ENCODE results near the gene GPC5.

The GPC5 gene

DNA sequence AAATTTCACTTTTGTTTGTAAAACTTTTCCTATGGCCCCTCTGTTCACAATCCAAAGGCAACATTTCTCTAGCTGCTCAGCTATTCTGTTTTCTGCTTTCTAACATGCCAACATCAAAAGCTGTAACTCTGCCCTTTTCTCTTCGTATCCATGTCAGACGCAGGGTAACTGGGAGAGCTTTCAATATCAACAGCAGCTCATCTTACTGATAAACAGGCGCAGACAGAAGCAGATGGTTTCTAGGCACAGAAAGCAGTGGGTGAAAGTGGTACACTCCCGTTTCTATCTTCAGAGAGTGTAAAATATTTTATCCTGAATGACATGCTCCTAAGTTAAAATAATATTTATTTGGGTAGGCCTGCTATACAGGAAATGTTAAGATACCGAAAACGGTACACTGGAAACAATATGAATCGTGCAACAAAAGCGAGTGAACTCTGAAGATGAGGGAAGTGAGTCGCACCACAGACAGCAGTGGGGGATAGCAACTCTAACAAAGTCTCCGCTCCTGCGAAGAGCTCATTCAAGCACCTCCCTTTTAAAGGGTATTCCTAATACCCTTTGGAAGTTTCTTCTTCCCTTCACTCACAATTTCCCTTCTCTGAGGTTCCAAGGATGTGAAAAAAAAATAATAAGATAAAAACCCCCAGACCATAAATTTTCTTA is 798.3 kb downstream of the GPC5 start:
- no peak overlapping the region for H3K9ac ChIP-seq (ENCODE audit: low read length)

GRCh38 chr13:92197669-92198068 is 799.2 kb downstream of the GPC5 start:
- Histone ChIP-seq H3K9me3 (ENCODE audit: control insufficient read depth, low read depth, low read length) (no peaks in the 10 kb centered on the region), H3K27me3 (ENCODE audit: control insufficient read depth, insufficient read depth, low read length) (no peaks in the 10 kb centered on the region), H3K4me1 (ENCODE audit: control insufficient read depth, low read depth, low read length) (no peaks in the 10 kb centered on the region), H3K36me3 (ENCODE audit: control insufficient read depth, low read depth, low read length) (no peaks in the 10 kb centered on the region), H3K4me3 (ENCODE audit: low read length) (no peak overlapping the region), H3K9ac (ENCODE audit: low read length) (no peak overlapping the region), H3K27ac (ENCODE audit: low read length) (no peak overlapping the region)

More for the DNA sequence above, 798.3 kb downstream of the GPC5 start:
- Histone ChIP-seq H3K4me3 (ENCODE audit: low read length) (no peak overlapping the region), H3K4me1 (ENCODE audit: control insufficient read depth, low read depth, low read length) (no peaks in the 10 kb centered on the region), H3K9me3 (ENCODE audit: control insufficient read depth, low read depth, low read length) (no peaks in the 10 kb centered on the region), H3K36me3 (ENCODE audit: control insufficient read depth, low read depth, low read length) (no peaks in the 10 kb centered on the region), H3K27ac (ENCODE audit: low read length) (no peak overlapping the region), H3K27me3 (ENCODE audit: control insufficient read depth, insufficient read depth, low read length) (no peaks in the 10 kb centered on the region)

DNA sequence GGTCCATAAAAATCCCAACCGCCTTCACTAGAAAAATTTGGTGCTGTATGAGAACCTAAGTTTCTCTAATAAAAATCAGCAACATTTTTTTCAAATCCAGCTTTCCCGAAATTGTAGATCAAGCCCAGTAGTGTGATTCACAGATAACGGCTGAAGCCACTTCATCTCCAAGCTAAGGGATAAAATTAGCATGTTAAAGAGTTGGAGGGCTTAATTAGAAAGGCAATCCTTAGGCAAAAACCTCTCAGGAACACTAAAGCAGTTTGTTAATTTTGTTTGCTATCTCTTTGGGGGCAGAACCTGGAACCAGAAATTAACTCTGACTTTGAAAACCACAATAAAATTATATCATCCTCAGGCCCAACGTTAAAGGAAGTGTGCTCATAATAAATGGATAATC is 820.2 kb downstream of the GPC5 start:
- Histone ChIP-seq H3K9me3 (ENCODE audit: control insufficient read depth, low read depth, low read length) (no peaks in the 10 kb centered on the region), H3K4me1 (ENCODE audit: control insufficient read depth, low read depth, low read length) (peaks cover 5% of the 10 kb centered on the region), H3K27me3 (ENCODE audit: control insufficient read depth, insufficient read depth, low read length) (no peaks in the 10 kb centered on the region), H3K9ac (ENCODE audit: low read length) (no peak overlapping the region), H3K36me3 (ENCODE audit: control insufficient read depth, low read depth, low read length) (no peaks in the 10 kb centered on the region), H3K27ac (ENCODE audit: low read length) (no peak overlapping the region), H3K4me3 (ENCODE audit: low read length) (no peak overlapping the region)

DNA sequence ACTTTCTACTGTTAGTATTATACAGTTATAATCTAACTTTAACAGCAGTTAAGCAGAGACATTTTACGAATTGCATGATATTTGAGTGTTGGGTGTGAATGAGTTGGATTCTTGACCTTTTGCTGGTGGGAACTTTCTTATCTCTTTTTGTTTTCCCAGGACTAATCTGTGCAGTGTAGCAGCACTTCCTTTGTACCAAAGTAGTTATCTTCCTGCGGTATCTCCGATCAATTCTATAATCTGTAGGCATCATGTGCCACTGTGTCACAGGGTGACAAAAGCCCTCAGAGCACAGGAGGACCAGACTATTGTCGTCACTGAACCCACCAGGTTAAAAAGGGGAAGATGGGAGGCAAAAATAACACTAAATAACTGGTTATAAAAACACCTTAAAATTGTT is 823.5 kb downstream of the GPC5 start:
- H3K27me3 ChIP-seq (ENCODE audit: control insufficient read depth, insufficient read depth, low read length): no peaks in the 10 kb centered on the region
- no peak overlapping the region for H3K9ac ChIP-seq (ENCODE audit: low read length)
- H3K36me3 ChIP-seq (ENCODE audit: control insufficient read depth, low read depth, low read length): no peaks in the 10 kb centered on the region
- no peaks in the 10 kb centered on the region for H3K9me3 ChIP-seq (ENCODE audit: control insufficient read depth, low read depth, low read length)
- no peak overlapping the region for H3K27ac ChIP-seq (ENCODE audit: low read length)
- peaks cover 5% of the 10 kb centered on the region for H3K4me1 ChIP-seq (ENCODE audit: control insufficient read depth, low read depth, low read length)
- no peak overlapping the region for H3K4me3 ChIP-seq (ENCODE audit: low read length)

GRCh38 chr13:92224052-92224821 is 825.8 kb downstream of the GPC5 start:
- Histone ChIP-seq H3K36me3 (ENCODE audit: control insufficient read depth, low read depth, low read length) (no peaks in the 10 kb centered on the region), H3K4me1 (ENCODE audit: control insufficient read depth, low read depth, low read length) (no peaks in the 10 kb centered on the region), H3K27me3 (ENCODE audit: control insufficient read depth, insufficient read depth, low read length) (no peaks in the 10 kb centered on the region), H3K9ac (ENCODE audit: low read length) (no peak overlapping the region), H3K9me3 (ENCODE audit: control insufficient read depth, low read depth, low read length) (no peaks in the 10 kb centered on the region), H3K4me3 (ENCODE audit: low read length) (no peak overlapping the region), H3K27ac (ENCODE audit: low read length) (no peak overlapping the region)

DNA sequence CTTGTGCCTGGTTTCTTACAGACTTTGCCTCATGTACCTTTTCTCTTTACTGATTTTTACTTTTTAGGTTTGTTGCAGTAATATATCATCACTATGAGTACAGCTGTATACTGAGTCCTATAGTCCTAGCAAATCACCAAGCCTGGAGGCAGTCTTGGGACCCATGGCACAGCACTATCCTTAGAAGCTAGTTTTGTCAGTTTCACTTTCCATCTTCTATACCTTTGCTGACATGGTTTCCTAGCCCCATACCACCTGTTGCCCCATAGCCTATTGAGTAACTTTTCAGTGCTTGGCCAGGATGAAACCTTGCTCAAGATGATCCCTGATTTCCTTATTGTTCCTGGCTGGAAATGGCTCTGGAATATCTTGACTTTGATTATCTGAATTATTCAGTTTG is 826.4 kb downstream of the GPC5 start:
- Histone ChIP-seq H3K4me3 (ENCODE audit: low read length) (no peak overlapping the region), H3K9ac (ENCODE audit: low read length) (no peak overlapping the region), H3K36me3 (ENCODE audit: control insufficient read depth, low read depth, low read length) (no peaks in the 10 kb centered on the region), H3K27me3 (ENCODE audit: control insufficient read depth, insufficient read depth, low read length) (no peaks in the 10 kb centered on the region), H3K27ac (ENCODE audit: low read length) (no peak overlapping the region), H3K9me3 (ENCODE audit: control insufficient read depth, low read depth, low read length) (no peaks in the 10 kb centered on the region), H3K4me1 (ENCODE audit: control insufficient read depth, low read depth, low read length) (no peaks in the 10 kb centered on the region)

DNA sequence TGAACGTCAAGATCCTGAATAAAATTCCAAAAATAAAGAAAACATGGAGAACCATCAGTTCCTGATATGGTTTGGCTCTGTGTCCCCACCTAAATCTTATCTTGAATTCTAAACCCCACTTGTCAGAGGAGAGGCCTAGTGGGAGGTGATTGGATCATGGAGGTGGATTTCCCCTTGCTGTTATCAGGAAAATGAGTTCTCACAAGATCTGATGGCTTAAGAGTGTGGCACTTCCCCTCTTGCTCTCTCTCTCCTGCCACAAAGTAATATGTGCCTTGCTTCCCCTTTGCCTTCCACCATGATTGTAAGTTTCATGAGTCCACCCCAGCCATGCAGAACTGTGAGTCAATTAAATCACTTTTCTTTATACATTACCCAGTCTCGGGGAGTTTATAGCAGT is 827.4 kb downstream of the GPC5 start:
- Histone ChIP-seq H3K27ac (ENCODE audit: low read length) (no peak overlapping the region), H3K36me3 (ENCODE audit: control insufficient read depth, low read depth, low read length) (no peaks in the 10 kb centered on the region), H3K4me1 (ENCODE audit: control insufficient read depth, low read depth, low read length) (no peaks in the 10 kb centered on the region), H3K4me3 (ENCODE audit: low read length) (no peak overlapping the region), H3K9ac (ENCODE audit: low read length) (no peak overlapping the region), H3K27me3 (ENCODE audit: control insufficient read depth, insufficient read depth, low read length) (no peaks in the 10 kb centered on the region), H3K9me3 (ENCODE audit: control insufficient read depth, low read depth, low read length) (no peaks in the 10 kb centered on the region)

DNA sequence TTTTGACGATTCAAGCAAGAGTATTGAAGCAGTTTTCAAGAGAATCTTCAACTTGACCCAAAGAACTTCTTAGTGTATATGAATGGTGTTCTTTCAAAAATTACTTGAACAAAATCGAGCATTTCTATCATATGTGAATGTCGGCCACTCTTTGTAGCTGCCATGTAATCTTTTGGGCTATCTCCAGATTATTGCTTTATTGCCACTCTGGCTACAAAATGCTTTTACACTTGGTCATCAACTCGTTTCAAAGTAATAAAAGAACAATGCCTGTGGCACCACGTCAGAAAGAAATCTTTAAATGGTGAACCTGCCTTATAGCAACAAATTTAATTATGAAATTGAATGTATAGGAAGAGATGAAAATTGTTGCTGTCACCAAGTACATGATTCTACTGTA is 834.5 kb downstream of the GPC5 start:
- Histone ChIP-seq H3K4me3 (ENCODE audit: low read length) (no peak overlapping the region), H3K4me1 (ENCODE audit: control insufficient read depth, low read depth, low read length) (no peaks in the 10 kb centered on the region), H3K9ac (ENCODE audit: low read length) (no peak overlapping the region), H3K9me3 (ENCODE audit: control insufficient read depth, low read depth, low read length) (no peaks in the 10 kb centered on the region), H3K36me3 (ENCODE audit: control insufficient read depth, low read depth, low read length) (no peaks in the 10 kb centered on the region), H3K27ac (ENCODE audit: low read length) (no peak overlapping the region), H3K27me3 (ENCODE audit: control insufficient read depth, insufficient read depth, low read length) (no peaks in the 10 kb centered on the region)

DNA sequence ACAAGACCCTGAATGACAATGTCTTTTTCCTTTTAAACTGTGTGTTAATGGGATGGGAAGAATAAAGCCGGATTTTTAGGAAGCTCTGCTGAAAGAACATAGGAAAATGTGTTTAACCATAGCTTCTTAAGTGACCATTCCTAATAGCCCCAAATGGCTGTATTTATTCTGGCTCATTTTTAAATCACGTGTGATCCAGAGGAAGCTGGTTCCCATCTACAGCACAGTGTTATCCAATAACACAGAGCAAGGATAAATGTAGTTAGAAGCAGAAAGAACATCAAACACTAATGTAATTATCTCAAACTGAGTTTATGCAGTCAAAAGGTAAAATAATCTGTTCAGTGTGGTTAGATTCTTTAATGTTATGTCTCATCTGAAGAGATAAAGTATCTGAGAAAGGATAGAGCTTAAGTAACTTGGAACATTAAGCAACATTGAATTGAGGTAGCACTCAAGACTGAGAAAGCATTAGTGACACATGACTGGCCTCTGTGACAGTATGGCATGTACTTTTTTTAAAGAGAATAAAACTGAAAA is 853.3 kb downstream of the GPC5 start:
- H3K27ac ChIP-seq (ENCODE audit: low read length): no peak overlapping the region
- no peaks in the 10 kb centered on the region for H3K4me1 ChIP-seq (ENCODE audit: control insufficient read depth, low read depth, low read length)
- no peaks in the 10 kb centered on the region for H3K9me3 ChIP-seq (ENCODE audit: control insufficient read depth, low read depth, low read length)
- no peaks in the 10 kb centered on the region for H3K36me3 ChIP-seq (ENCODE audit: control insufficient read depth, low read depth, low read length)
- H3K27me3 ChIP-seq (ENCODE audit: control insufficient read depth, insufficient read depth, low read length): no peaks in the 10 kb centered on the region
- no peak overlapping the region for H3K4me3 ChIP-seq (ENCODE audit: low read length)
- H3K9ac ChIP-seq (ENCODE audit: low read length): no peak overlapping the region

DNA sequence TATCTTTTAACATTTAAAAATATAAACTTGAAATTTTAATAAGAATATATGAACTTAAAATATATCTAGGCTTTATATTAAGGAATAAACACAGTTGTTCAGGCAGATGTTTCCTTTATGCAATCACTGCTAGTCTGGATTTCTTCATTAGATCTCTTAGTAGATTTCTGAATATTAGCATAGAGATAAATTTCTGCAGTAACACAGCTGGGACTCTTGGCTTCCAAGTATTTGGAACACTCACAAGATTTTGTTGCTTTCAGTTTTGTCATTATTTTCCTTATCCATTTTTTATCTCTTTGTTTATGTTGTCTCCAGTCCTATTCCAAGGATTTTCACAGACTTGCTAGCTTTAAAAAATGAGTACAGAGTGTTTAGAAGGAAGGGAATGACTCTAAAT is 857.1 kb downstream of the GPC5 start:
- no peak overlapping the region for H3K4me3 ChIP-seq (ENCODE audit: low read length)

GRCh38 chr13:92256211-92256610 is 857.8 kb downstream of the GPC5 start:
- Histone ChIP-seq H3K9ac (ENCODE audit: low read length) (no peak overlapping the region), H3K4me3 (ENCODE audit: low read length) (no peak overlapping the region), H3K36me3 (ENCODE audit: control insufficient read depth, low read depth, low read length) (no peaks in the 10 kb centered on the region), H3K9me3 (ENCODE audit: control insufficient read depth, low read depth, low read length) (no peaks in the 10 kb centered on the region), H3K27me3 (ENCODE audit: control insufficient read depth, insufficient read depth, low read length) (no peaks in the 10 kb centered on the region), H3K4me1 (ENCODE audit: control insufficient read depth, low read depth, low read length) (no peaks in the 10 kb centered on the region), H3K27ac (ENCODE audit: low read length) (no peak overlapping the region)

More for the DNA sequence above, 857.1 kb downstream of the GPC5 start:
- H3K27me3 ChIP-seq (ENCODE audit: control insufficient read depth, insufficient read depth, low read length): no peaks in the 10 kb centered on the region
- H3K27ac ChIP-seq (ENCODE audit: low read length): no peak overlapping the region
- H3K36me3 ChIP-seq (ENCODE audit: control insufficient read depth, low read depth, low read length): no peaks in the 10 kb centered on the region
- no peaks in the 10 kb centered on the region for H3K9me3 ChIP-seq (ENCODE audit: control insufficient read depth, low read depth, low read length)
- H3K4me1 ChIP-seq (ENCODE audit: control insufficient read depth, low read depth, low read length): no peaks in the 10 kb centered on the region
- H3K9ac ChIP-seq (ENCODE audit: low read length): no peak overlapping the region

GRCh38 chr13:92259046-92259445 is 860.6 kb downstream of the GPC5 start:
- Histone ChIP-seq H3K4me3 (ENCODE audit: low read length) (no peak overlapping the region), H3K27ac (ENCODE audit: low read length) (no peak overlapping the region), H3K27me3 (ENCODE audit: control insufficient read depth, insufficient read depth, low read length) (no peaks in the 10 kb centered on the region), H3K36me3 (ENCODE audit: control insufficient read depth, low read depth, low read length) (no peaks in the 10 kb centered on the region), H3K9ac (ENCODE audit: low read length) (no peak overlapping the region), H3K4me1 (ENCODE audit: control insufficient read depth, low read depth, low read length) (no peaks in the 10 kb centered on the region), H3K9me3 (ENCODE audit: control insufficient read depth, low read depth, low read length) (no peaks in the 10 kb centered on the region)

All from iPS-18a (cell line).